Nephron (organoid): ENCODE results near the gene ECT2.
A peak's percentile ranks its signal among the peaks of the same experiment; 100 is the strongest.
"Not testable (repeated sequence)": the region's sequence is repeated elsewhere in the genome, so short reads cannot be mapped to it uniquely, and the experiment has no call there.

Source experiments
- H3K27ac Mint-ChIP-seq, 3 experiments: 2 replicates each; pipeline ENCODE4 v1.8.0; 2020; ENCODE audit warnings: mixed read lengths in 3 of 3, mild to moderate bottlenecking in 2 of 3, moderate library complexity in 1 of 3
- H3K27me3 Mint-ChIP-seq: 2 replicates; pipeline ENCODE4 v1.8.0; 2021; ENCODE audit warnings: low read depth, mild to moderate bottlenecking, moderate library complexity, mixed read lengths
- H3K36me3 Mint-ChIP-seq: 2 replicates; pipeline ENCODE4 v1.8.0; 2020; ENCODE audit warnings: low read depth, mixed read lengths
- H3K4me1 Mint-ChIP-seq: 2 replicates; pipeline ENCODE4 v1.8.0; 2020; ENCODE audit warnings: mixed read lengths
- H3K4me3 Mint-ChIP-seq, 3 experiments: 2 replicates each; pipeline ENCODE4 v1.8.0; 2020; ENCODE audit warnings: mild to moderate bottlenecking in 3 of 3, mixed read lengths in 3 of 3, moderate library complexity in 2 of 3
- H3K9me3 Mint-ChIP-seq: 2 replicates; pipeline ENCODE4 v1.8.0; 2020; ENCODE audit warnings: mixed read lengths
- CTCF ChIP-seq, 3 experiments: fragments of 200-600 bp; sonication (generic); IDR thresholded peaks; one replicate each; pipeline ENCODE4 v1.5.0; 2021; ENCODE audit warnings: antibody characterized with exemption in 3 of 3; ENCODE audit not compliant: unreplicated experiment in 3 of 3

Gene ECT2

GRCh38 chr3:172816968-172817367 lies 66.4 kb downstream of the ECT2 start:
- no peak for TF ChIP-seq CTCF (IDR thresholded peaks at IDR 0.05; ENCODE audit: unreplicated experiment in 3 of 3)
- no peaks in the 10 kb centered on the region for H3K9me3 Mint-ChIP-seq
- no peaks in the 10 kb centered on the region for H3K27me3 Mint-ChIP-seq
- no peak overlapping the region for H3K27ac Mint-ChIP-seq
- H3K36me3 Mint-ChIP-seq: peaks cover 16% of the 10 kb centered on the region
- no peak overlapping the region for H3K4me3 Mint-ChIP-seq
- no peaks in the 10 kb centered on the region for H3K4me1 Mint-ChIP-seq

- H3K27ac Mint-ChIP-seq: no peak overlapping the region
- H3K9me3 Mint-ChIP-seq: peaks cover 5% of the 10 kb centered on the region
- H3K4me3 Mint-ChIP-seq: no peak overlapping the region
- TF ChIP-seq CTCF (IDR thresholded peaks at IDR 0.05; ENCODE audit: unreplicated experiment in 3 of 3): no peak
- peaks cover 34% of the 10 kb centered on the region for H3K36me3 Mint-ChIP-seq
- H3K27me3 Mint-ChIP-seq: no peaks in the 10 kb centered on the region
- H3K4me1 Mint-ChIP-seq: no peaks in the 10 kb centered on the region
These were observed 70.0 kb downstream of the ECT2 start for GRCh38 chr3:172820492-172820891.

GRCh38 chr3:172824229-172824628 lies 73.7 kb downstream of the ECT2 start:
- Mint-ChIP-seq H3K27ac (no peak overlapping the region), H3K9me3 (peaks cover 13% of the 10 kb centered on the region), H3K4me3 (no peak overlapping the region), H3K4me1 (no peaks in the 10 kb centered on the region), H3K27me3 (no peaks in the 10 kb centered on the region), H3K36me3 (peaks cover 43% of the 10 kb centered on the region)
- no peak for TF ChIP-seq CTCF (IDR thresholded peaks at IDR 0.05; ENCODE audit: unreplicated experiment in 3 of 3)

- not testable (repeated sequence) for H3K27ac Mint-ChIP-seq, H3K4me3 Mint-ChIP-seq, H3K4me1 Mint-ChIP-seq, H3K27me3 Mint-ChIP-seq
- peaks cover 26% of the 10 kb centered on the region for H3K36me3 Mint-ChIP-seq
- H3K9me3 Mint-ChIP-seq: peaks cover 13% of the 10 kb centered on the region
These were observed 76.7 kb downstream of the ECT2 start for GRCh38 chr3:172827231-172827630.

DNA sequence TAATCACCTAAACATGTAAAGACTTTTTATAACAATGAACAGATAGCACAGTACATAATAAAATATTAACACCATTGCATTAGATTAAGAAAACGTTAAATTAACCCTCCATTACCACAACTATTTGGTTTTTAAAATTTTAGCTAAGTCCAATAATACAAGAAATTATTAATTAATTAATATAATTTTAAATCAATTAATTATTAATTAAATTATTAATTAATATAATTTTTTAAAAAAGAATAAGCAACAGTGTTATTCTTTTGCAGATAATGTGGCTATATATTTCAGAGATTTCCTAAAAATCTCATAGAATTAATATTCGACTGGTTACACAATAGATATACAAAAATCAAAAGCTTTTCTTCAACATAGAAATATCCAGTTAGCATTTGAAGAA lies 82.5 kb downstream of the ECT2 start:
- no peak for TF ChIP-seq CTCF (IDR thresholded peaks at IDR 0.05; ENCODE audit: unreplicated experiment in 3 of 3)
- Mint-ChIP-seq H3K4me3 (no peak overlapping the region), H3K36me3 (no peaks in the 10 kb centered on the region), H3K27me3 (no peaks in the 10 kb centered on the region), H3K4me1 (no peaks in the 10 kb centered on the region), H3K27ac (no peak overlapping the region), H3K9me3 (no peaks in the 10 kb centered on the region)

- Mint-ChIP-seq H3K27ac (no peak overlapping the region), H3K9me3 (no peaks in the 10 kb centered on the region), H3K4me1 (no peaks in the 10 kb centered on the region), H3K4me3 (no peak overlapping the region), H3K27me3 (peaks cover 8% of the 10 kb centered on the region), H3K36me3 (no peaks in the 10 kb centered on the region)
- peak; percentile 55 to 65 (median 61) for TF ChIP-seq CTCF (IDR thresholded peaks at IDR 0.05; ENCODE audit: unreplicated experiment in 3 of 3)
These were observed 86.0 kb downstream of the ECT2 start for GRCh38 chr3:172836390-172836997.
